ENCODE results near the gene ATF7. TPM values are rescaled to one million over a fixed set of nuclear protein-coding genes. Genes with fewer than 3 reads are reported as not detected.

ATF7 gene
- total and polyA plus RNA-seq, 9 of the 15 experiments (the other 6 are each of a cell fraction or from before 2014, with no cell fraction given) = 10.6 to 30.4 (median 20.7) TPM

DNA sequence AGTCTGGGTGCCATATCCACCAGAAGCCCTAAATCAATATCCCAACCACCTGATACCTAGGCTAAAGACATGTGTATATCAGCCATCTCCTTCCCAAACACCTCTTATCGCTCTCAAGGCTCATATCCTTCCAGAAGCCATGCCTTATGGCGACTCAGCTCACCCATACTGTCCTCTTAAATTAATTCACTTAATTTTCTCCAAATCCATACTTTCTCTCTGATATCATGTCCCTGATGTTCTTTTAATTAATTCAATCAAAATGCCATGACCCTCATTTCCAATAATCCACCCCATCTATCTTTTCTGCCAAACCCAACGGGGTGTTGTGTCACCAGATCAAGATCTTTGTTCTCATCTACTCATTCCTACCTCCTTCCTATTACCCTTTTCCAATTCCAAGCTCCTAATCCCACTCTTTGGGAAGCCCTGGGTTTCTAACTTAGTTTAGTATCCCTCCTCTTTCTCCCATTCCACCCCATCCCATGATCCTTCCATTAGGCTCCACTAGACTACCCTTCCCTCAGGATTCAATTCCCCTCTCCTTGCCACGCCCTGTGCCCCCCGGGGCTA, 723 bp downstream of the ATF7 start (continued):
- TF ChIP-seq, protein P1, sequence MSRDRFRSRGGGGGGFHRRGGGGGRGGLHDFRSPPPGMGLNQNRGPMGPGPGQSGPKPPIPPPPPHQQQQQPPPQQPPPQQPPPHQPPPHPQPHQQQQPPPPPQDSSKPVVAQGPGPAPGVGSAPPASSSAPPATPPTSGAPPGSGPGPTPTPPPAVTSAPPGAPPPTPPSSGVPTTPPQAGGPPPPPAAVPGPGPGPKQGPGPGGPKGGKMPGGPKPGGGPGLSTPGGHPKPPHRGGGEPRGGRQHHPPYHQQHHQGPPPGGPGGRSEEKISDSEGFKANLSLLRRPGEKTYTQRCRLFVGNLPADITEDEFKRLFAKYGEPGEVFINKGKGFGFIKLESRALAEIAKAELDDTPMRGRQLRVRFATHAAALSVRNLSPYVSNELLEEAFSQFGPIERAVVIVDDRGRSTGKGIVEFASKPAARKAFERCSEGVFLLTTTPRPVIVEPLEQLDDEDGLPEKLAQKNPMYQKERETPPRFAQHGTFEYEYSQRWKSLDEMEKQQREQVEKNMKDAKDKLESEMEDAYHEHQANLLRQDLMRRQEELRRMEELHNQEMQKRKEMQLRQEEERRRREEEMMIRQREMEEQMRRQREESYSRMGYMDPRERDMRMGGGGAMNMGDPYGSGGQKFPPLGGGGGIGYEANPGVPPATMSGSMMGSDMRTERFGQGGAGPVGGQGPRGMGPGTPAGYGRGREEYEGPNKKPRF (IDR thresholded peaks at IDR 0.05; ENCODE audit: low read depth, low read length) = no peak
- TF ChIP-seq CHD1 (IDR thresholded peaks at IDR 0.05; ENCODE audit: low read length) (peak; percentile 14), ZNF212 (CRISPR knock-in tag; IDR thresholded peaks at IDR 0.05) (no peak), LEF1 (IDR thresholded peaks at IDR 0.05) (no peak), PHB2 (IDR thresholded peaks at IDR 0.05; ENCODE audit: low read depth) (peak; percentile 52), ZNF140 (CRISPR knock-in tag; IDR thresholded peaks at IDR 0.05) (no peak), TFAM (CRISPR knock-in tag; conservative IDR thresholded peaks at IDR 0.05) (no peak), TEAD4 (IDR thresholded peaks at IDR 0.05; ENCODE audit: low read length) (peak; percentile 31; the same call in 1 of the 2 replicates), TEAD4 (CRISPR knock-in tag; IDR thresholded peaks at IDR 0.05; ENCODE audit: borderline replicate concordance) (no peak), ARNT (IDR thresholded peaks at IDR 0.05) (0 out of 4 replicates have a peak, but pooled peaks of 1 of the 2 experiments have one; percentile 29), RBM39 (optimal IDR thresholded peaks at IDR 0.05; ENCODE audit: low read depth, low read length) (no peak), ZBTB8A (IDR thresholded peaks at IDR 0.05; ENCODE audit: partially characterized antibody) (no peak), U2AF2 (optimal IDR thresholded peaks at IDR 0.05; ENCODE audit: low read depth, low read length) (no peak), SMAD4 (CRISPR knock-in tag; conservative IDR thresholded peaks at IDR 0.05) (no peak), NFRKB (IDR thresholded peaks at IDR 0.05; ENCODE audit: low read depth) (0 out of 2 replicates have a peak, but pooled peaks have one; percentile 28), HSF4 (CRISPR knock-in tag; IDR thresholded peaks at IDR 0.05; ENCODE audit: borderline replicate concordance) (no peak)
- TF ChIP-seq, protein P2, sequence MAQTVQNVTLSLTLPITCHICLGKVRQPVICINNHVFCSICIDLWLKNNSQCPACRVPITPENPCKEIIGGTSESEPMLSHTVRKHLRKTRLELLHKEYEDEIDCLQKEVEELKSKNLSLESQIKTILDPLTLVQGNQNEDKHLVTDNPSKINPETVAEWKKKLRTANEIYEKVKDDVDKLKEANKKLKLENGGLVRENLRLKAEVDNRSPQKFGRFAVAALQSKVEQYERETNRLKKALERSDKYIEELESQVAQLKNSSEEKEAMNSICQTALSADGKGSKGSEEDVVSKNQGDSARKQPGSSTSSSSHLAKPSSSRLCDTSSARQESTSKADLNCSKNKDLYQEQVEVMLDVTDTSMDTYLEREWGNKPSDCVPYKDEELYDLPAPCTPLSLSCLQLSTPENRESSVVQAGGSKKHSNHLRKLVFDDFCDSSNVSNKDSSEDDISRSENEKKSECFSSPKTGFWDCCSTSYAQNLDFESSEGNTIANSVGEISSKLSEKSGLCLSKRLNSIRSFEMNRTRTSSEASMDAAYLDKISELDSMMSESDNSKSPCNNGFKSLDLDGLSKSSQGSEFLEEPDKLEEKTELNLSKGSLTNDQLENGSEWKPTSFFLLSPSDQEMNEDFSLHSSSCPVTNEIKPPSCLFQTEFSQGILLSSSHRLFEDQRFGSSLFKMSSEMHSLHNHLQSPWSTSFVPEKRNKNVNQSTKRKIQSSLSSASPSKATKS (CRISPR knock-in tag; IDR thresholded peaks at IDR 0.05) = no peak
- TF ChIP-seq, protein P3, sequence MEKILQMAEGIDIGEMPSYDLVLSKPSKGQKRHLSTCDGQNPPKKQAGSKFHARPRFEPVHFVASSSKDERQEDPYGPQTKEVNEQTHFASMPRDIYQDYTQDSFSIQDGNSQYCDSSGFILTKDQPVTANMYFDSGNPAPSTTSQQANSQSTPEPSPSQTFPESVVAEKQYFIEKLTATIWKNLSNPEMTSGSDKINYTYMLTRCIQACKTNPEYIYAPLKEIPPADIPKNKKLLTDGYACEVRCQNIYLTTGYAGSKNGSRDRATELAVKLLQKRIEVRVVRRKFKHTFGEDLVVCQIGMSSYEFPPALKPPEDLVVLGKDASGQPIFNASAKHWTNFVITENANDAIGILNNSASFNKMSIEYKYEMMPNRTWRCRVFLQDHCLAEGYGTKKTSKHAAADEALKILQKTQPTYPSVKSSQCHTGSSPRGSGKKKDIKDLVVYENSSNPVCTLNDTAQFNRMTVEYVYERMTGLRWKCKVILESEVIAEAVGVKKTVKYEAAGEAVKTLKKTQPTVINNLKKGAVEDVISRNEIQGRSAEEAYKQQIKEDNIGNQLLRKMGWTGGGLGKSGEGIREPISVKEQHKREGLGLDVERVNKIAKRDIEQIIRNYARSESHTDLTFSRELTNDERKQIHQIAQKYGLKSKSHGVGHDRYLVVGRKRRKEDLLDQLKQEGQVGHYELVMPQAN (IDR thresholded peaks at IDR 0.05; ENCODE audit: borderline replicate concordance) = peak; percentile 61; the same call in 1 of the 2 replicates
- TF ChIP-seq, protein P4, sequence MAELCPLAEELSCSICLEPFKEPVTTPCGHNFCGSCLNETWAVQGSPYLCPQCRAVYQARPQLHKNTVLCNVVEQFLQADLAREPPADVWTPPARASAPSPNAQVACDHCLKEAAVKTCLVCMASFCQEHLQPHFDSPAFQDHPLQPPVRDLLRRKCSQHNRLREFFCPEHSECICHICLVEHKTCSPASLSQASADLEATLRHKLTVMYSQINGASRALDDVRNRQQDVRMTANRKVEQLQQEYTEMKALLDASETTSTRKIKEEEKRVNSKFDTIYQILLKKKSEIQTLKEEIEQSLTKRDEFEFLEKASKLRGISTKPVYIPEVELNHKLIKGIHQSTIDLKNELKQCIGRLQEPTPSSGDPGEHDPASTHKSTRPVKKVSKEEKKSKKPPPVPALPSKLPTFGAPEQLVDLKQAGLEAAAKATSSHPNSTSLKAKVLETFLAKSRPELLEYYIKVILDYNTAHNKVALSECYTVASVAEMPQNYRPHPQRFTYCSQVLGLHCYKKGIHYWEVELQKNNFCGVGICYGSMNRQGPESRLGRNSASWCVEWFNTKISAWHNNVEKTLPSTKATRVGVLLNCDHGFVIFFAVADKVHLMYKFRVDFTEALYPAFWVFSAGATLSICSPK (IDR thresholded peaks at IDR 0.05; ENCODE audit: borderline replicate concordance) = 0 out of 2 replicates have a peak, but pooled peaks have one; percentile 74

Data from K562 (cell line).